ENCODE results near the gene SEL1L. TPM values are rescaled to one million over a fixed set of nuclear protein-coding genes. Genes with fewer than 3 reads are reported as not detected.
"Not testable (repeated sequence)": the region's sequence is repeated elsewhere in the genome, so short reads cannot be mapped to it uniquely, and the experiment has no call there.

Gene SEL1L
- total RNA-seq = 10 to 100 TPM; 46.8 to 67.1 TPM

DNA sequence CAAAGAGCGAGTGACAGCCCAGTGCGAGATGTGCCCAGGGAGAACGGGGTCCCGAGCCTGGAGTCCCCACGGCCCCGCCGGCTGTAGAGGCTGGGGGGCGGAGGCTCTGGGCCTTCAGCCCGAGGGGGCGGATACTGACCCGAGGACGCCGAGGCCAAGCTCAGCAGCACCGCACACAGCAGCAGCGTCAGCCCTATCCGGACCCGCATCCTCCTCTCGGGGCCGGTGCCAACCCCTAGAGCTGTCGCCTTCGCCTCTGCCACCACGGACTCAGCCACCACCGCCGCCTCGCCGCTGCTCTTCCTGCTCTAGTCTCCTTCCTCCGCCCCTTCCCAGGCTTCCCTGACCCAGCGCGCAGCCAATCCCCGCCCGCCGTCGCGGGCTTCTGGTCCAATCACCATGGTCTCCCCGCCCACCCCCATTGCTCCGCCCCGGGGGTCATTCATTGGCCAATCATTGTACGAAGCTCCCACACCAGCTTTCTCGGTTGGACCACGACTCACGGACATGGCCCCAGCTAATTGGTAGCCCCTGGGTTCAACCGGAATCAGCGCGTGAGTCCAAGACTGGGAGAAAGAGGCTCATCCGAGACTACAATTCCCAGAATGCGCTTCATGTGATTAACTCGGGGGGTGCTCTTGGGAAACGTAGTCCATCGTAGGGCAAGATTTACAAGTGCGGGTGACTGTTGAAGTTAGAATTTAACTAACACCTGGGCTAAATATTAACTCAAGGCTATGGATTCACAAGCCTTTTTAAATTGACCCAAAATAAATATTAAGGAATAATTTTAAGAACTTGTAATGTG is at the start of gene SEL1L:
TSS of gene SEL1L (minus strand) at position 318 of the 808 bp plus-strand sequence. CDS start at position 209, 109 bp downstream.
- Mint-ChIP-seq H3K36me3 (peaks cover 8 to 16% of the 10 kb centered on the region in 2 donors), H3K9me3 (peaks cover 0 to 4% of the 10 kb centered on the region in 2 donors), H3K27ac (peak within 1 kb of the TSS; percentile 92 to 95)
- DNase-seq (ENCODE audit: low spot score in 2 of 2) = peak; percentile 99
- peak; percentile 95 to 96 for ATAC-seq

GRCh38 chr14:81582420-81582819 is 48.8 kb upstream of the SEL1L start:
- ATAC-seq (no peak), DNase-seq (ENCODE audit: low spot score in 2 of 2) (no peak)
- Mint-ChIP-seq H3K9me3 (peaks cover 4 to 11% of the 10 kb centered on the region in 2 donors), H3K27ac (no peak overlapping the region), H3K36me3 (peaks cover 5 to 12% of the 10 kb centered on the region in 2 donors)

DNA sequence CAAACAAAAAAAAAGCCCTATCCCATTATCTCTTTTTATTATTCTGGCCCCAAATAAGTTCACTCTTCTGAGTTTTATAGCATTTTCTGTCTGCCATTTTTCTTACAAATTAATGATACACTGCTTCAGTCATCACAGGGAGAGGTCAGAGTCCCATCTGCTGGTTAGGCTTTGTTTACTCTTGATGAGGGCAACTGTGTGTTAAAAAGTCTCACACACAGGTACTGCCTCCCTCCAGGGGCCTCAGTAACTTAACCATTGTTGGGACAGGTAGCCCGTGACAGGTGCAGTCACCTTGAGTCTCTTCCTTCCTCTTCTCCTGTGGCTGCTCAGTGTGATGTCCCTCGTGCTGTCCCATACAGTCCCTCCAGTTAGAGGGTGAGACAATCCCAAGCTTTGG is 45.5 kb upstream of the SEL1L start:
- ATAC-seq = no peak
- Mint-ChIP-seq H3K27ac (no peak overlapping the region), H3K9me3 (peaks cover 4 to 11% of the 10 kb centered on the region in 2 donors), H3K36me3 (peaks cover 5 to 12% of the 10 kb centered on the region in 2 donors)
- no peak for DNase-seq (ENCODE audit: low spot score in 2 of 2)

GRCh38 chr14:81571437-81571836 is 37.8 kb upstream of the SEL1L start:
- Mint-ChIP-seq H3K9me3 (no peaks in the 10 kb centered on the region), H3K36me3 (no peaks in the 10 kb centered on the region), H3K27ac (peak overlapping the region in 1 of 2 donors; percentile 81)
- peak; percentile 51 to 91 for ATAC-seq
- DNase-seq (ENCODE audit: low spot score in 2 of 2) = no peak

DNA sequence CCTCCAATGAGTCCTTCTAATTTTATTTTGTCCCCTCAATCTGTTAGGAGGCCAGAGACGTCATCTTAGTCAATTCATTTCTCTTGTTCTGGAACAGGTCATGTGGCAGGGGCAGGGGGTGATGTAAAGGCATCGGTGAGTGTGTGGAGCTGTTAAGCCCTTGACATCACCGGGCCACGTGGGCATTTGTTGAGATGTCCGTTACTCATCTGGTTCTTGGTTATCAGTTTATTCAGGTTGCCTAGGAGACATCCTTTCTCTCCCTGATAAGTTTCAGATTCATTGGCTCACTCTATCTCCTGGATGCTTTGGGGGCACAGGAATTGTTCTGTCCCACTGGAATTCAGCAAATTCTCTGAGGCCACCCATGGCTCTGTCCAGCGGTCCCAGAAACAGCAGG is 33.6 kb upstream of the SEL1L start:
- H3K9me3 Mint-ChIP-seq = no peaks in the 10 kb centered on the region
- DNase-seq (ENCODE audit: low spot score in 2 of 2) = no peak
- no peak overlapping the region for H3K27ac Mint-ChIP-seq
- ATAC-seq = no peak
- no peaks in the 10 kb centered on the region for H3K36me3 Mint-ChIP-seq

DNA sequence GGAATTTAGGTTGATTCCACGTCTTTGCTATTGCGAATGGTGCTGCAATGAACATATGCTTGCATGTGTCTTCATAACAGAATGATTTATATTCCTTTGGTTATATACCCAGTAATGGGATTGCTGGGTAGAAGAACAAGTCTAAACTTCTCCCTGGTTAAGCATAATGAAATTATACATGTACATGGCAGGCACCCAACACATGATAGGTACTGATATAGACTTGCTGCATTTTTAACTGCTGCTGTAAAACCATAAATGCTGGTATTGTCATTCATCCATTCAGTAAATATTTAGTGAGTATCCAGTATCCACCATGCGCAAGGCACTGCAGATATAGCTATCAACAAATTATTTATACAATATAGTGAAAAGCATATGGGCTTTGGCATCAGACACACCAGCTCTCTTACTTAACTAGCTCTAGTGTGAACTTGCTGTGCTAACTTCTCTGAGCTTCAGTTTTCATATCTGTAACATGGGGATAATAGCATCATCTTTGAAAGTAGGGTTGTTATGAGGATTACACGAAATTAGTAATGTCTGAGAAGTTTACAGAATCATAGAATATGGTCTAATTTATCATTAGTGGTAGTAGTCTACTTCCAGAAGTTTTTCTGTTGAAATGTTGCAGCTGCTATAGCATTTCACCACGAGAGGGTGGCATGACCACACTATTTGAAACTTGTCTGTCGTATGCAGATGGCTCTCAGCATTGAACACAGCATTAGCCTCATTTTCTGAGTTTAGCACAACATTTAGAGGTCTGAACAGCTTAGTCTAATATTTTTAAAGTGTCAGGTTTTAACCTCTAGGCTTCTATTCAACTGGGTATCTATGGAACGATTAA is 32.0 kb upstream of the SEL1L start:
- Mint-ChIP-seq H3K9me3 (no peaks in the 10 kb centered on the region), H3K36me3 (no peaks in the 10 kb centered on the region), H3K27ac (no peak overlapping the region)
- no peak for DNase-seq (ENCODE audit: low spot score in 2 of 2)
- ATAC-seq = peak in 1 of 2 donors; percentile 56

DNA sequence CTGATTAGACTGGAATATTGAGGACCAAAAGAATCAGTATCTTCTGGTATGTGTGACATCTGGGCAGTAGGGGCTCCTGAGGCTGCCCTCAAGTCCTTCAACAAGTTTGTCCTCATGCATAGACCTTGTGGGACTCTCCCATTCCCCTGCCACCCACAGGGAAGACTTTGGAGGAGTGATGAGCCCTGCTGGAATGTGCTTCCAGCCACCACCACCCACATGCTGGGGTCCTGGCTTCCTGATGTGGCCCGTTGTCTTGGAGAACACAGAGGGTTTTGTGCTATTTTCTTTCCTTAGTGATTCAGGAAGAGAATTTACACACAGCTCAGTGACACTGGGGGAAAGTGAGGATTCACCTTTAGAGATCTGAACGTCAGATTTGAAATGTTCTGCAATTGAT is 29.2 kb upstream of the SEL1L start:
- ATAC-seq (no peak), DNase-seq (ENCODE audit: low spot score in 2 of 2) (no peak)
- no peaks in the 10 kb centered on the region for H3K36me3 Mint-ChIP-seq
- no peak overlapping the region for H3K27ac Mint-ChIP-seq
- H3K9me3 Mint-ChIP-seq = no peaks in the 10 kb centered on the region

- ATAC-seq = no peak
- no peak for DNase-seq (ENCODE audit: low spot score in 2 of 2)
These were observed 27.6 kb upstream of the SEL1L start for GRCh38 chr14:81561084-81561775.

DNA sequence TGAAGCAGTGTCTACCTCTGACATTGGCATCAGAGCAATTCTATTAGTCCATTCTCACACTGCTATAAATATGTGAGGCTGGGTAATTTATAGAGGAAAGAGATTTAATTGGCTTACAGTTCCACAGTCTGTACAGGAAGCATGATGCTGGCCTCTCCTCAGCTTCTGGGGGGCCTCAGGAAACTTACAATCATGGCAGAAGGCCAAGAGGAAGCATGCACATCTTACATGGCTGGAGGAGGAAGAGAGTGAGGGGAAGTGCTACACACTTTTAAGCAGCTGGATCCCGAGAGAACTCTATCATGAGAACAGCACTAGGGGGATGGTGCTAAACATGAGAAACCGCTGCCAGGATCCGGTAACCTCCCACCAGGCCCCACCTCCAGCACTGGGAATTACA is 25.7 kb upstream of the SEL1L start:
- no peak for ATAC-seq
- DNase-seq (ENCODE audit: low spot score in 2 of 2) = no peak
- Mint-ChIP-seq H3K27ac (no peak overlapping the region), H3K9me3 (no peaks in the 10 kb centered on the region), H3K36me3 (no peaks in the 10 kb centered on the region)

More at GRCh38 chr14:81561084-81561775, 27.6 kb upstream of the SEL1L start:
- Mint-ChIP-seq H3K27ac (no peak overlapping the region), H3K9me3 (no peaks in the 10 kb centered on the region), H3K36me3 (no peaks in the 10 kb centered on the region)

DNA sequence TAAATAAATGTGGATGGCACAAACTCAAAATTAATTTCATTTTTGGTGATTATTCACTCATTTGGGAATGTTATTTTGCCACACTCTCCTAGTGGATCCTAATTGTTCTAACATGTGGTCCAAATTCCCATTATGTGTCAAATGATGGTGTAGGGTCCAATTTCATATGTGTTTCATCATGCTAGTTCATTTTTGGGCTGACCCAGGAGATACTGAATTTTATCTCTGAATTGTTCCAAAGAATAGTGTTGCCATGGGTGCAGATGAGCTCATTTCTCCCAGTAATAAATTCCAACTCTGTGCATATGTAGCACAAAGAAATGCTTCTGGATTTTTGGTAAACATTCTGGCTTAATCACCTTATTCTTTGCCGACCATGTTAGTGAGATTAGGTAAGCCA is 23.5 kb upstream of the SEL1L start:
- no peak for ATAC-seq

DNA sequence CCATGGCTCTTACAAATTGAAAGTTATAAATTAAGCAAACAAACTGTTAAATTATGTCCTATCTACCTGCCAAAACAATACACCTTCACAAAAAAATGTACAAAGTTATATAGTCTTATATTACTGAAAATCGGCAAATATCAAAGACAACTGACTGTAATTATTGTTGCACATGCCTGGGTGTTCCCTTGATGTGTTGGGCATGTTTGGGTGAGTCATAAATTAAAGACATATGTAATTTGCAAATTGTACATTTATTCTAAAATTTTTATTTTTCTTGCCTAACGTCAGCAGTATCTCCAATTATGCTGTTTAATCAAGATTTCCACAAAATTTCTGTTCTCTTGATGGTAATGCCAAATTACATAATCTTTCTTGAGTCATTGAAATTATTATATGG is 22.0 kb upstream of the SEL1L start:
- Mint-ChIP-seq H3K36me3 (peaks cover 0 to 4% of the 10 kb centered on the region in 2 donors), H3K9me3 (peaks cover 0 to 8% of the 10 kb centered on the region in 2 donors), H3K27ac (no peak overlapping the region)
- ATAC-seq (no peak), DNase-seq (ENCODE audit: low spot score in 2 of 2) (no peak)

More for the DNA sequence above, 23.5 kb upstream of the SEL1L start:
- peaks cover 0 to 4% of the 10 kb centered on the region in 2 donors for H3K36me3 Mint-ChIP-seq
- no peak for DNase-seq (ENCODE audit: low spot score in 2 of 2)
- H3K27ac Mint-ChIP-seq = no peak overlapping the region
- H3K9me3 Mint-ChIP-seq = peaks cover 0 to 4% of the 10 kb centered on the region in 2 donors

GRCh38 chr14:81555051-81555450 is 21.4 kb upstream of the SEL1L start:
- ATAC-seq (no peak), DNase-seq (ENCODE audit: low spot score in 2 of 2) (no peak)
- Mint-ChIP-seq H3K36me3 (peaks cover 0 to 4% of the 10 kb centered on the region in 2 donors), H3K27ac (no peak overlapping the region), H3K9me3 (peaks cover 0 to 8% of the 10 kb centered on the region in 2 donors)

DNA sequence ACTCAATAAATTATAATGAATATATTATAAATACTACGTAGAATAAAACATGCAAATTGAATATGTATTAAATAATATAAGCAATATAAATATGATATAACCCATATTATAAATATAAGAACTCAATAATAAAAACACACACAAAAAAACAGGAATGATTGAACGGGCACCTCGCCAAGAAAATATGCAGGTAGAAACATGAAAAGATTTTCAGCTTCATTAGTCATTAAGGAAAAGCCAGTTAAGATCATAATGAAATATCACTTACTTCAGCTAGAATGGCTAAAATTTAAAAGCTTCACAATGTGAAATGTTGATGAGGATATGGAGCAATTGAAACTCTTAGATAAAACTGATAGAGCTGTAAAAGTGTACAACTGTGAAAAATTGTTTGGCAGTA is 17.8 kb upstream of the SEL1L start:
- H3K9me3 Mint-ChIP-seq = peaks cover 0 to 8% of the 10 kb centered on the region in 2 donors
- no peak for DNase-seq (ENCODE audit: low spot score in 2 of 2)
- peaks cover 0 to 9% of the 10 kb centered on the region in 2 donors for H3K36me3 Mint-ChIP-seq
- ATAC-seq = no peak
- H3K27ac Mint-ChIP-seq = no peak overlapping the region

GRCh38 chr14:81550001-81550637 is 16.5 kb upstream of the SEL1L start:
- ATAC-seq (peak; percentile 57 to 94), DNase-seq (ENCODE audit: low spot score in 2 of 2) (peak in 1 of 2 donors; percentile 20)
- H3K27ac Mint-ChIP-seq = peak overlapping the region in 1 of 2 donors; percentile 8
- peaks cover 0 to 8% of the 10 kb centered on the region in 2 donors for H3K9me3 Mint-ChIP-seq
- peaks cover 0 to 9% of the 10 kb centered on the region in 2 donors for H3K36me3 Mint-ChIP-seq

- DNase-seq (ENCODE audit: low spot score in 2 of 2); ATAC-seq; H3K27ac Mint-ChIP-seq: not testable (repeated sequence)
- peaks cover 3 to 12% of the 10 kb centered on the region in 2 donors for H3K9me3 Mint-ChIP-seq
- H3K36me3 Mint-ChIP-seq = peaks cover 0 to 21% of the 10 kb centered on the region in 2 donors
These were observed 7.6 kb upstream of the SEL1L start for GRCh38 chr14:81541206-81541605.

DNA sequence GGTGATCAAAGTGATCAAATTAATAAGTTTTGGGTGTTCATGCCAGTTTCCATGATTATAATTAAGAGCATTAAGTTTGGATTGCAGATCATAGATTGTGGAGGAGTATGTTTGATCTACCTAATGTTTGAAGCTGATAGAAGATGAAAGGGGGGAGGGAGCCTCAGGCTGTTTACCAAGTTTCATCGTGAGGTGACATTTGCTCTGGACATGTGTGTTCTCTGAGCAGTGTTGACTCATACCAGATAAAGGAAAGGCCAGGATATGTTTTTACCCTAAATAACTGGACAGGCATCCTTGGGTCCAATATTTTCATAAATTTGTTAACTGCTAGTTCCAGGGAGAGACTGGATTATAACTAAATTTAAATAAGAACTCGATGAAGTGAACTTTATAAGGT is 3.5 kb upstream of the SEL1L start:
- peaks cover 4% of the 10 kb centered on the region in 2 donors for H3K9me3 Mint-ChIP-seq
- H3K27ac Mint-ChIP-seq = no peak overlapping the region
- DNase-seq (ENCODE audit: low spot score in 2 of 2) (no peak), ATAC-seq (no peak)
- H3K36me3 Mint-ChIP-seq = peaks cover 8 to 24% of the 10 kb centered on the region in 2 donors

Measured in activated naive CD4-positive, alpha-beta T cell treated with anti-CD3 and anti-CD28 coated beads, Interleukin-2, amount 50 U/mL, for 72 hours (primary cell).